Left ventricle myocardium inferior (tissue), 1 donor: ENCODE measurements around the gene AHNAK2. TPM values are rescaled to one million over a fixed set of nuclear protein-coding genes. Genes with fewer than 3 reads are reported as not detected.
A peak's percentile ranks its signal among the peaks of the same experiment; 100 is the strongest.
"Not testable (repeated sequence)": the region's sequence is repeated elsewhere in the genome, so short reads cannot be mapped to it uniquely, and the experiment has no call there.

Experiments used
- DNase-seq: peaks from one replicate; pipeline ENCODE4 v3.0.0-alpha.2; 2020
- H3K27ac ChIP-seq: fragments of 200-600 bp; replicated peaks from 2 replicates; pipeline ENCODE4 v1.8.0; 2021
- H3K27me3 ChIP-seq: fragments of 200-600 bp; 2 replicates; pipeline ENCODE4 v1.8.0; 2021; ENCODE audit warnings: low read depth
- H3K36me3 ChIP-seq: fragments of 200-600 bp; 2 replicates; pipeline ENCODE4 v1.8.0; 2021
- H3K4me1 ChIP-seq: fragments of 200-600 bp; 2 replicates; pipeline ENCODE4 v1.8.0; 2021
- H3K4me3 ChIP-seq: fragments of 200-600 bp; 2 replicates; pipeline ENCODE4 v1.8.0; 2021; ENCODE audit warnings: mild to moderate bottlenecking, moderate library complexity
- H3K9me3 ChIP-seq: fragments of 200-600 bp; replicated peaks from 2 replicates; pipeline ENCODE4 v1.8.0; 2021
- CTCF ChIP-seq: fragments of 200-600 bp; IDR thresholded peaks from 2 replicates; pipeline ENCODE4 v1.8.0; 2021; ENCODE audit warnings: antibody characterized with exemption, mild to moderate bottlenecking, borderline replicate concordance
- intact Hi-C: fragments of 100-400 bp; cut with micrococcal nuclease; formaldehyde crosslinking; loops from one replicate; pipeline ENCODE4 v1.11.0; 2022
- long read RNA-seq: library from polyadenylated mRNA; unstranded; transcript quantifications from one replicate; pipeline ENCODE4 v2.0.0, GENCODE V29; 2021
- total RNA-seq: library from RNA; stranded (reverse); fragmentation: NEBNext Ultra II Directional; extraction: Animal tissue kit (Norgen Biotek cat#: 25700); gene quantifications from one replicate; pipeline ENCODE4 v1.2.1, GENCODE V29; 2021
- donor health status: DM: no; HTN: yes; CAD: no; lungs with severe emphysema.

AHNAK2 gene
- 2.5 TPM for total RNA-seq
- long read RNA-seq, partial matches to known transcripts = 0 of 4 reads
- long read RNA-seq, other reads (novel, unspliced or antisense) = 4 of 4 reads

GRCh38 chr14:104977681-104978653, at the start of gene AHNAK2:
Gene AHNAK2 (minus strand): TSS chr14:104978374. CDS start chr14:104978237, 137 bp downstream.
- Histone ChIP-seq H3K27ac (no peak within 1 kb of the TSS), H3K4me3 (peak within 1 kb of the TSS; percentile 69), H3K36me3 (no peaks in the 10 kb centered on the region), H3K9me3 (no peaks in the 10 kb centered on the region), H3K4me1 (peaks cover 69% of the 10 kb centered on the region), H3K27me3 (peaks cover 33% of the 10 kb centered on the region)
- intact Hi-C loops = loop anchor here (10.0 kb wide), 1 partner anchor 57 kb away; no protein-coding TSS in a partner anchor
- TF ChIP-seq CTCF = no peak
- DNase-seq = peak; percentile 78

GRCh38 chr14:105027718-105028117, 49.5 kb upstream of the AHNAK2 start:
- H3K27me3 ChIP-seq, DNase-seq, H3K4me3 ChIP-seq, H3K36me3 ChIP-seq, H3K9me3 ChIP-seq, intact Hi-C loops, H3K4me1 ChIP-seq, H3K27ac ChIP-seq: not testable (repeated sequence)

GRCh38 chr14:105026802-105027563, 48.8 kb upstream of the AHNAK2 start:
- DNase-seq = no peak
- intact Hi-C loops = no loop called here
- Histone ChIP-seq H3K9me3 (no peaks in the 10 kb centered on the region), H3K27me3 (no peaks in the 10 kb centered on the region), H3K4me3 (no peak overlapping the region), H3K36me3 (no peaks in the 10 kb centered on the region), H3K27ac (no peak overlapping the region), H3K4me1 (peaks cover 7% of the 10 kb centered on the region)
- TF ChIP-seq CTCF = no peak

- intact Hi-C loops = no loop called here
- Histone ChIP-seq H3K4me1 (peaks cover 14% of the 10 kb centered on the region), H3K4me3 (no peak overlapping the region), H3K9me3 (no peaks in the 10 kb centered on the region), H3K27ac (no peak overlapping the region), H3K27me3 (no peaks in the 10 kb centered on the region), H3K36me3 (no peaks in the 10 kb centered on the region)
- TF ChIP-seq CTCF = no peak
- DNase-seq = no peak
These were observed 48.0 kb upstream of the AHNAK2 start for GRCh38 chr14:105026033-105026785.

GRCh38 chr14:105025429-105025828, 47.3 kb upstream of the AHNAK2 start:
- H3K36me3 ChIP-seq = no peaks in the 10 kb centered on the region
- no peak for DNase-seq
- TF ChIP-seq CTCF = no peak
- no peak overlapping the region for H3K4me3 ChIP-seq
- H3K4me1 ChIP-seq = peaks cover 17% of the 10 kb centered on the region
- H3K27me3 ChIP-seq = no peaks in the 10 kb centered on the region
- no peak overlapping the region for H3K27ac ChIP-seq
- no peaks in the 10 kb centered on the region for H3K9me3 ChIP-seq
- intact Hi-C loops = no loop called here
